H9 (cell line): ENCODE data around the gene CCDC88C. TPM values are rescaled to one million over a fixed set of nuclear protein-coding genes. Genes with fewer than 3 reads are reported as not detected.
A peak's percentile ranks its signal among the peaks of the same experiment; 100 is the strongest.

Source experiments
- DNase-seq: peaks from one replicate; pipeline ENCODE4 v3.0.0-alpha.2; 2017
- H2AFZ ChIP-seq: one replicate; pipeline ENCODE4 v1.6.1; 2013; ENCODE audit warnings: mild to moderate bottlenecking, low read length, control low read depth, moderate library complexity
- H2AK5ac ChIP-seq: 2 replicates; pipeline ENCODE4 v1.6.1; 2013; ENCODE audit warnings: low read length, control low read depth, mixed read lengths; ENCODE audit not compliant: insufficient read length
- H2BK120ac ChIP-seq: one replicate; pipeline ENCODE4 v1.6.1; 2013; ENCODE audit warnings: low read depth, mild to moderate bottlenecking, low read length, control low read depth, inconsistent platforms; ENCODE audit not compliant: poor library complexity, severe bottlenecking
- H2BK12ac ChIP-seq: 2 replicates; pipeline ENCODE4 v1.6.1; 2013; ENCODE audit warnings: low read length, control low read depth, mixed read lengths, low read depth; ENCODE audit not compliant: insufficient read length
- H2BK15ac ChIP-seq: 2 replicates; pipeline ENCODE4 v1.6.1; 2013; ENCODE audit warnings: low read depth, low read length, control low read depth
- H2BK20ac ChIP-seq: one replicate; pipeline ENCODE4 v1.6.1; 2013; ENCODE audit warnings: low read depth, mild to moderate bottlenecking, low read length, control low read depth, inconsistent platforms; ENCODE audit not compliant: poor library complexity, severe bottlenecking
- H2BK5ac ChIP-seq: 2 replicates; pipeline ENCODE4 v1.6.1; 2013; ENCODE audit warnings: low read length, control low read depth, mixed read lengths; ENCODE audit not compliant: insufficient read length
- H3K14ac ChIP-seq: 2 replicates; pipeline ENCODE4 v1.6.1; 2013; ENCODE audit warnings: low read length, control low read depth; ENCODE audit not compliant: insufficient read depth
- H3K18ac ChIP-seq: 2 replicates; pipeline ENCODE4 v1.6.1; 2013; ENCODE audit warnings: low read depth, mild to moderate bottlenecking, mixed read lengths, low read length, control low read depth; ENCODE audit not compliant: insufficient read length
- H3K23ac ChIP-seq: 2 replicates; pipeline ENCODE4 v1.6.1; 2013; ENCODE audit warnings: low read length, control low read depth, mixed read lengths, low read depth; ENCODE audit not compliant: insufficient read length
- H3K23me2 ChIP-seq: 2 replicates; pipeline ENCODE4 v1.6.1; 2013; ENCODE audit warnings: low read depth, mild to moderate bottlenecking, mixed read lengths, low read length, control low read depth; ENCODE audit not compliant: insufficient read length, poor library complexity, severe bottlenecking
- H3K27ac ChIP-seq: 2 replicates; pipeline ENCODE4 v1.5.1; 2013; ENCODE audit warnings: low read length, control low read depth, mixed read lengths, low read depth; ENCODE audit not compliant: insufficient read length
- H3K27me3 ChIP-seq: 2 replicates; pipeline ENCODE4 v1.6.1; 2013; ENCODE audit warnings: low read length, control low read depth, inconsistent platforms; ENCODE audit not compliant: insufficient read depth
- H3K4ac ChIP-seq: 2 replicates; pipeline ENCODE4 v1.6.1; 2013; ENCODE audit warnings: low read depth, mild to moderate bottlenecking, control low read depth, inconsistent platforms, low read length, moderate library complexity
- H3K4me1 ChIP-seq: 2 replicates; pipeline ENCODE4 v1.6.1; 2013; ENCODE audit warnings: low read length, control low read depth, inconsistent platforms; ENCODE audit not compliant: insufficient read depth
- H3K4me2 ChIP-seq: 2 replicates; pipeline ENCODE4 v1.6.1; 2013; ENCODE audit warnings: low read length, control low read depth, mixed read lengths; ENCODE audit not compliant: insufficient read length, insufficient read depth
- H3K56ac ChIP-seq: 2 replicates; pipeline ENCODE4 v1.6.1; 2013; ENCODE audit warnings: low read depth, mild to moderate bottlenecking, mixed read lengths, low read length, control low read depth; ENCODE audit not compliant: insufficient read length
- H3K79me1 ChIP-seq: 2 replicates; pipeline ENCODE4 v1.6.1; 2013; ENCODE audit warnings: low read depth, mild to moderate bottlenecking, moderate library complexity, low read length, control low read depth, inconsistent platforms; ENCODE audit not compliant: insufficient read depth, poor library complexity, severe bottlenecking
- H3K79me2 ChIP-seq: 2 replicates; pipeline ENCODE4 v1.6.1; 2013; ENCODE audit warnings: low read length, control low read depth, inconsistent platforms; ENCODE audit not compliant: insufficient read depth
- H3K9ac ChIP-seq: 2 replicates; pipeline ENCODE4 v1.6.1; 2013; ENCODE audit warnings: low read length, control low read depth, mixed read lengths; ENCODE audit not compliant: insufficient read length; ENCODE audit errors: extremely low read depth
- H3K9me3 ChIP-seq: one replicate; pipeline ENCODE4 v1.6.1; 2013; ENCODE audit warnings: low read depth, low read length, inconsistent platforms; ENCODE audit not compliant: control insufficient read depth
- H3T11ph ChIP-seq: one replicate; pipeline ENCODE4 v1.6.1; 2013; ENCODE audit warnings: mild to moderate bottlenecking, low read length, control low read depth, inconsistent platforms
- H4K20me1 ChIP-seq: one replicate; pipeline ENCODE4 v1.6.1; 2013; ENCODE audit not compliant: control insufficient read depth, insufficient read length, insufficient read depth
- H4K5ac ChIP-seq: 2 replicates; pipeline ENCODE4 v1.6.1; 2013; ENCODE audit warnings: low read depth, mild to moderate bottlenecking, mixed read lengths, low read length, control low read depth; ENCODE audit not compliant: insufficient read length
- H4K8ac ChIP-seq: replicated peaks from 2 replicates; pipeline ENCODE4 v1.6.1; 2013; ENCODE audit warnings: low read length, control low read depth, mixed read lengths, low read depth; ENCODE audit not compliant: insufficient read length
- H4K91ac ChIP-seq: 2 replicates; pipeline ENCODE4 v1.6.1; 2013; ENCODE audit warnings: low read depth, mild to moderate bottlenecking, moderate library complexity, mixed read lengths, low read length, control low read depth; ENCODE audit not compliant: insufficient read length
- H3K27ac Mint-ChIP-seq, 3 experiments: 2 replicates in 2 of 3; 3 replicates in 1 of 3; pipeline ENCODE4 v1.8.0; 2020 to 2021; ENCODE audit warnings: mixed read lengths in 3 of 3, mild to moderate bottlenecking in 1 of 3, moderate library complexity in 1 of 3
- H3K27me3 Mint-ChIP-seq: 2 replicates; pipeline ENCODE4 v1.8.0; 2021; ENCODE audit warnings: low read depth, mild to moderate bottlenecking, moderate library complexity, mixed read lengths
- H3K36me3 Mint-ChIP-seq, 3 experiments: 2 replicates in 2 of 3; 3 replicates in 1 of 3; pipeline ENCODE4 v1.8.0; 2020 to 2021; ENCODE audit warnings: low read depth in 3 of 3, mixed read lengths in 3 of 3; ENCODE audit not compliant: insufficient read depth in 1 of 3
- H3K4me1 Mint-ChIP-seq, 2 experiments: 2 replicates each; pipeline ENCODE4 v1.8.0; 2020; ENCODE audit warnings: mixed read lengths in 2 of 2
- H3K4me3 Mint-ChIP-seq, 2 experiments: 2 replicates in 1 of 2; 3 replicates in 1 of 2; pipeline ENCODE4 v1.8.0; 2020 to 2021; ENCODE audit warnings: mild to moderate bottlenecking in 2 of 2, mixed read lengths in 2 of 2, moderate library complexity in 1 of 2
- H3K9me3 Mint-ChIP-seq, 2 experiments: 2 replicates in 1 of 2; 3 replicates in 1 of 2; pipeline ENCODE4 v1.8.0; 2020; ENCODE audit warnings: mild to moderate bottlenecking in 2 of 2, mixed read lengths in 2 of 2, moderate library complexity in 1 of 2
- WGBS: extraction: QIAGEN DNeasy Blood & Tissue Kit; methylation state at CpG from one replicate; pipeline ENCODE4 v1.1.7; 2013; ENCODE audit warnings: missing lambda C conversion rate, low lambda C conversion rate, mixed read lengths; ENCODE audit not compliant: insufficient read length; ENCODE audit errors: extremely low coverage; 5-methylcytosine and 5-hydroxymethylcytosine counted together
- total RNA-seq: library from RNA; stranded (reverse); gene quantifications from 2 replicates; pipeline ENCODE4 v1.2.1, GENCODE V29; 2021
- TF ChIP-seq, protein P1 (sequence below): fragments of 200-600 bp; sonication (generic); conservative IDR thresholded peaks from 3 replicates; pipeline ENCODE4 v1.8.0; 2021; ENCODE audit warnings: antibody characterized with exemption, mild to moderate bottlenecking

The CCDC88C gene
- total RNA-seq, 1 experiment from 2014 or later: 52.4 TPM

GRCh38 chr14:91406451-91406850, 11.2 kb downstream of the CCDC88C start:
- Histone ChIP-seq H3K4me2 (no peak overlapping the region), H3K18ac (no peak overlapping the region), H2BK15ac (no peak overlapping the region), H3K79me2 (peaks cover 21% of the 10 kb centered on the region; the same call in 1 of the 2 replicates), H3K27ac (no peak overlapping the region), H2BK120ac (no peak overlapping the region), H3T11ph (no peak overlapping the region), H3K9me3 (no peaks in the 10 kb centered on the region), H3K4me1 (no peaks in the 10 kb centered on the region), H2BK5ac (no peak overlapping the region), H3K79me1 (peaks cover 2% of the 10 kb centered on the region), H3K23ac (no peak overlapping the region), H3K23me2 (no peaks in the 10 kb centered on the region), H2AK5ac (no peak overlapping the region), H4K8ac (no peak overlapping the region), H4K20me1 (peaks cover 4% of the 10 kb centered on the region), H4K5ac (no peak overlapping the region), H2BK20ac (no peak overlapping the region), H2AFZ (no peak overlapping the region), H3K4ac (no peak overlapping the region), H3K27me3 (no peaks in the 10 kb centered on the region), H2BK12ac (no peak overlapping the region), H3K14ac (no peak overlapping the region), H3K9ac (no peak overlapping the region), H4K91ac (no peak overlapping the region), H3K56ac (no peak overlapping the region)
- Mint-ChIP-seq H3K27me3 (no peaks in the 10 kb centered on the region), H3K9me3 (no peaks in the 10 kb centered on the region), H3K36me3 (peaks cover 17 to 44% (median 26%) of the 10 kb centered on the region in 3 experiments), H3K4me3 (no peak overlapping the region), H3K27ac (peak overlapping the region in 1 of 3 experiments; percentile 65; a peak in 2 of 7 replicates), H3K4me1 (peaks cover 33% of the 10 kb centered on the region in 2 experiments)
- no CpG with 5 or more reads among the region's 8 CpGs for WGBS
- TF ChIP-seq, protein P1, sequence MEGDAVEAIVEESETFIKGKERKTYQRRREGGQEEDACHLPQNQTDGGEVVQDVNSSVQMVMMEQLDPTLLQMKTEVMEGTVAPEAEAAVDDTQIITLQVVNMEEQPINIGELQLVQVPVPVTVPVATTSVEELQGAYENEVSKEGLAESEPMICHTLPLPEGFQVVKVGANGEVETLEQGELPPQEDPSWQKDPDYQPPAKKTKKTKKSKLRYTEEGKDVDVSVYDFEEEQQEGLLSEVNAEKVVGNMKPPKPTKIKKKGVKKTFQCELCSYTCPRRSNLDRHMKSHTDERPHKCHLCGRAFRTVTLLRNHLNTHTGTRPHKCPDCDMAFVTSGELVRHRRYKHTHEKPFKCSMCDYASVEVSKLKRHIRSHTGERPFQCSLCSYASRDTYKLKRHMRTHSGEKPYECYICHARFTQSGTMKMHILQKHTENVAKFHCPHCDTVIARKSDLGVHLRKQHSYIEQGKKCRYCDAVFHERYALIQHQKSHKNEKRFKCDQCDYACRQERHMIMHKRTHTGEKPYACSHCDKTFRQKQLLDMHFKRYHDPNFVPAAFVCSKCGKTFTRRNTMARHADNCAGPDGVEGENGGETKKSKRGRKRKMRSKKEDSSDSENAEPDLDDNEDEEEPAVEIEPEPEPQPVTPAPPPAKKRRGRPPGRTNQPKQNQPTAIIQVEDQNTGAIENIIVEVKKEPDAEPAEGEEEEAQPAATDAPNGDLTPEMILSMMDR: no peak
- DNase-seq: no peak
